Activated CD8-positive, alpha-beta T cell treated with anti-CD3 and anti-CD28 coated beads for 36 hours (primary cell): ENCODE measurements around the gene NELFB. TPM values are rescaled to one million over a fixed set of nuclear protein-coding genes. Genes with fewer than 3 reads are reported as not detected.

ENCODE experiments used
- ATAC-seq: fragments of 200-7000 bp; cut with Tn5 transposase; one replicate; pipeline ENCODE4 v1.10.0; 2021; ENCODE audit warnings: mild to moderate bottlenecking, moderate library complexity
- CTCF ChIA-PET: fragments of 350-600 bp; sonication (Branson Sonifier 250); formaldehyde crosslinking; loops from one replicate; lab custom pipeline; 2021; ENCODE audit warnings: antibody characterized with exemption; lab: Charles Lee
- POLR2A ChIA-PET: fragments of 350-600 bp; sonication (Branson Sonifier 250); formaldehyde crosslinking; loops from one replicate; lab custom pipeline; 2021; ENCODE audit warnings: antibody characterized with exemption; lab: Charles Lee
- DNase-seq: peaks from one replicate; pipeline ENCODE4 v3.0.0-alpha.2; 2020
- H3K27ac Mint-ChIP-seq: one replicate; pipeline ENCODE4 v1.8.0; 2021; ENCODE audit warnings: mild to moderate bottlenecking, mixed read lengths
- H3K27me3 Mint-ChIP-seq: one replicate; pipeline ENCODE4 v1.8.0; 2021; ENCODE audit warnings: mixed read lengths
- H3K36me3 Mint-ChIP-seq: one replicate; pipeline ENCODE4 v1.8.0; 2021; ENCODE audit warnings: low read depth, mixed read lengths
- H3K4me1 Mint-ChIP-seq: one replicate; pipeline ENCODE4 v1.8.0; 2021; ENCODE audit warnings: low read depth, mixed read lengths
- H3K4me3 Mint-ChIP-seq: one replicate; pipeline ENCODE4 v1.8.0; 2021; ENCODE audit warnings: mild to moderate bottlenecking, moderate library complexity, mixed read lengths
- H3K9me3 Mint-ChIP-seq: one replicate; pipeline ENCODE4 v1.8.0; 2021; ENCODE audit warnings: mixed read lengths
- CTCF ChIP-seq: fragments of 200-600 bp; IDR thresholded peaks from one replicate; pipeline ENCODE4 v1.8.0; 2022; ENCODE audit warnings: antibody characterized with exemption, mild to moderate bottlenecking
- intact Hi-C: fragments of 100-400 bp; cut with micrococcal nuclease; formaldehyde crosslinking; loops from one replicate; pipeline ENCODE4 v1.10.0; 2022
- total RNA-seq, 2 experiments: library from RNA; stranded (reverse); gene quantifications; one replicate each; pipeline ENCODE4 v1.2.3, GENCODE V29; 2021

Gene NELFB
- total RNA-seq, 2 experiments from 2014 or later, result 50.9 to 54.3 TPM

- ATAC-seq, result no peak
- intact Hi-C loops, result no loop called here
- POLR2A ChIA-PET, result interaction anchor here (1.7 kb wide), 1 partner anchor 11 kb away, joined by 6 read pairs; no protein-coding TSS in a partner anchor
Observed at GRCh38 chr9:137213160-137214060, 41.7 kb upstream of the NELFB start.

GRCh38 chr9:137214620-137215019 lies 40.5 kb upstream of the NELFB start:
- Mint-ChIP-seq H3K4me3 (no peak overlapping the region), H3K36me3 (peaks cover 2% of the 10 kb centered on the region), H3K4me1 (no peaks in the 10 kb centered on the region), H3K27ac (no peak overlapping the region), H3K9me3 (no peaks in the 10 kb centered on the region), H3K27me3 (no peaks in the 10 kb centered on the region)
- no peak for DNase-seq
- ChIA-PET CTCF (interaction anchor here (0.9 to 1.4 kb wide), 3 partner anchors 8 to 108 kb away, joined by 3 read pairs; no protein-coding TSS in a partner anchor), POLR2A (interaction anchor here (1.0 to 7.1 kb wide), 3 partner anchors 9 to 85 kb away, joined by 4 to 44 read pairs (median 6); partner anchors contain the start of genes NDOR1 and TMEM203)
- TF ChIP-seq CTCF, result no peak
- ATAC-seq, result no peak
- intact Hi-C loops, result no loop called here

More at GRCh38 chr9:137213160-137214060, 41.7 kb upstream of the NELFB start:
- no peak overlapping the region for H3K27ac Mint-ChIP-seq
- peaks cover 9% of the 10 kb centered on the region for H3K36me3 Mint-ChIP-seq
- DNase-seq, result no peak
- H3K27me3 Mint-ChIP-seq, result no peaks in the 10 kb centered on the region
- TF ChIP-seq CTCF, result no peak
- H3K4me3 Mint-ChIP-seq, result no peak overlapping the region
- CTCF ChIA-PET, result interaction anchor here (1.0 to 1.4 kb wide), 2 partner anchors 9 to 107 kb away, joined by 3 read pairs; no protein-coding TSS in a partner anchor
- no peaks in the 10 kb centered on the region for H3K9me3 Mint-ChIP-seq
- H3K4me1 Mint-ChIP-seq, result peaks cover under 1% of the 10 kb centered on the region

- ChIA-PET POLR2A (interaction anchor here (0.7 to 7.1 kb wide), 3 partner anchors 8 to 27 kb away, joined by 3 to 44 read pairs (median 6); partner anchors contain the start of genes ANAPC2, NDOR1 and TMEM203), CTCF (interaction anchor here (0.9 kb wide), 1 partner anchor 21 kb away, joined by 3 read pairs; no protein-coding TSS in a partner anchor)
- ATAC-seq, result no peak
- Mint-ChIP-seq H3K36me3 (no peaks in the 10 kb centered on the region), H3K27me3 (no peaks in the 10 kb centered on the region), H3K9me3 (no peaks in the 10 kb centered on the region), H3K4me3 (no peak overlapping the region), H3K4me1 (no peaks in the 10 kb centered on the region), H3K27ac (no peak overlapping the region)
- intact Hi-C loops, result no loop called here
- no peak for DNase-seq
- no peak for TF ChIP-seq CTCF
Observed at GRCh38 chr9:137215196-137215986, 39.7 kb upstream of the NELFB start.

- H3K36me3 Mint-ChIP-seq, result no peaks in the 10 kb centered on the region
- intact Hi-C loops, result no loop called here
- H3K9me3 Mint-ChIP-seq, result no peaks in the 10 kb centered on the region
- no peak overlapping the region for H3K27ac Mint-ChIP-seq
- CTCF ChIA-PET, result interaction anchor here (0.8 to 1.3 kb wide), 2 partner anchors 8 to 20 kb away, joined by 3 read pairs; no protein-coding TSS in a partner anchor
- DNase-seq (no peak), ATAC-seq (no peak)
- POLR2A ChIA-PET, result interaction anchor here (0.7 to 7.1 kb wide), 3 partner anchors 11 to 87 kb away, joined by 3 to 44 read pairs (median 4); partner anchors contain the start of genes ANAPC2, NDOR1 and TMEM203
- H3K4me3 Mint-ChIP-seq, result no peak overlapping the region
- H3K4me1 Mint-ChIP-seq, result peaks cover 2% of the 10 kb centered on the region
- no peaks in the 10 kb centered on the region for H3K27me3 Mint-ChIP-seq
- no peak for TF ChIP-seq CTCF
Observed at GRCh38 chr9:137216188-137216965, 38.8 kb upstream of the NELFB start.
